NCI-H1930 (cell line): ENCODE results near the gene P2RY11.

Experiments
- DNase-seq, 2 experiments: peaks; one replicate each; lab custom pipeline; 2025; lab: John Stamatoyannopoulos, UW

P2RY11 gene

DNA sequence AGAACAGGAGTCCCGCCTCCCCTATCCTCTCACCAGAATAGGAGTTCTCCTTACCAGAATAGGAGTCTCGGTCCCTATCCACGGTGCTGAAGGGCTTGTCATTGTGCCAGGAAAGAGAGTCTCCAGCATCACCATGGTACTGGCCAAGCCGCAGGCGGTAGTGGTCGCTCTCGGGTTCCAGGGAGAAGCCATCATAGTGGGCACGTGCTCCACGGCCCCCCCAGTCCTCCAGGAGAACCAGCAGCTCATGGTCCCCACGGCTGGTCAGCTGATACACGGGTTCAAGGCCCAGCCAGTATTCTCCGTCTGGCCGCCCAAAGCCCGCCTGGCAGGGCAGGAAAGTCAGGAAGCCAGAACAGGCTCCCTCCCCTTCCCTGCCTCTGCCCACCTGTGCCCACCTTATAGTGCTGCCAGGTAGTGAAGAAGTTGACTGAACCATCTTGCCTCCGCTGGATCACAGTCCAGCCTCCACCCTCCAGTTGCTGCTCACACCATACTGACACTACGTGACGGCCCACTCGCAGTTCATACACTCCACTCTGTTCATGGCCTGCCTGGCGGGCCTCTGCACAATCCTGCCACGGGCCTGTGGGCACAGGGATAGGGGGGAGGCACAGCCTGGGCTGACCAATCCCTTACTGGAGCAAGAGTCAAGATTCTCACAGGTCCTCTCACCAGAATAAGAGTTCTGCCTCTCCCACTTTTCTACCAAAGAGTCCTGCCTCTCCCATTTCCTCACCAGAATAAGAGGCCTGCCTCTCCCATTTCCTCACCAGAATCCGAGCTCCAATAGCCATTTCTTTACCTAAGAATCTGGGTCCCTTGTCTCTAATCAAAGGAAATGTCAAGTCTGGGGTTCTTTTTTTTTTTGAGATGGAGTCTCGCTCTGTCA, 18.0 kb upstream of the P2RY11 start:
- no peak for DNase-seq

DNA sequence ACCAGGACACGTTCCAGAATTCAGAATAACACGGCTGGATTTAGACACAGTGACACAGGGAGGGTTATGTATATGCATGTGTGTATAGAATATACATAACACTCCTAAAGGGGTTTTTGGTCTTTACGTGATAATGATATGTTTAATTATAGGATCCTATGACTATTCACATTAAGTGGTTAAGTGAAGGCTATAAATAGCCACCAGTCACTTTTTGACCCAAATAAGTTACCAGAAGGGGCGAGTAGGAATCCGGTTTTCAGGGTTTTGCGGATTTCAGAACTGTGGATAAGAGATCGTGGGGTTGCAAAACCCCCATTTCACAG, 15.9 kb upstream of the P2RY11 start:
- DNase-seq = no peak

DNA sequence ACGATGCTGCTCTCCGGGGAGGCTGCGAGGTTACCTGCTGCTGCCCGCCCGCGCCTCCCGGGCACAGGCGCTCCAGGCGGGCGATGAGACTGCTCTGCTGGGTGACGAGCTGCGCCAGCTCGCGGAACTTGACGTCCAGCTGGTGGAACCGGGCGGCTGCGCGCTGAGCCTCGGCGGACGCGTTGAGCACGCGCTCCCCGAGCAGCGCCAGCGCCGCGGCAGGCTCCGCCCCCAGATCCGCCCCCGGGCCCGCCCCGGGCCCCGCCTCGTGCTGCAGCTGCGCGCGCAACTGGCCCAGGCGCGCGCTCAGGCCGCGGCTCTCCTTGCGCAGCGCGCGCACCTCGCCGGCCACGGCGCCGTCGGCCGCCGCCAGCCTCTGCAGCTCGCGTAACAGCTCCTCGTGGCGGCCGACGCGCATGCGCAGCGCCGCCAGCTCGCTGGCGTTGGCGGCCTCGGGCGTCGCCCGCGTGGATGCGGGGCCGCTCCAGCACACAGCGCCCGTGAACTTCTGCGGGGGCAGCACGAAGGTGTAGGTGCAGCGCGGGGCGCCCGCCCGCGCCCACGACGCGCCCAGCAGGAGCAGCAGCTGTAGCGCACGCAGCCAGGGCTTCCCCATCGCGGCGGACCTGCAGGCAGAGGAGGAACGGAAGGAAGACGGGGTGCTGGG, 15.4 kb upstream of the P2RY11 start:
- peak; percentile 64 to 87 for DNase-seq

DNA sequence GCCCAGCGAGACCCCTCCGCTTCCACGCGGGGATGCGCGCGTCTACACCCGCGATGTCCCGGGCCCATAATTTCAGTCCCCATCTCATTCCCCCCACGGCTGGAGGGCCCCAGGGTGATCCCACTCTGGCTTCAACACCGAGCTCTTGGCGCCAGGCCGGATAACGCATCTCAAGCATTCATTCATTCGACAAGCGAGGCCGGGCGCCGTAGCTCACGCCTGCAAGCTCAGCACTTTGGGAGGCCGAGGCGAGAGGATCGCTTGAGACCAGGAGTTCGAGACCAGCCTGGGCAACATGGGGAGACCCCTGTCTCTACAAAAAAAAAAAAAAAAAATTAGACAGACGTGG, 14.9 kb upstream of the P2RY11 start:
- no peak for DNase-seq

DNA sequence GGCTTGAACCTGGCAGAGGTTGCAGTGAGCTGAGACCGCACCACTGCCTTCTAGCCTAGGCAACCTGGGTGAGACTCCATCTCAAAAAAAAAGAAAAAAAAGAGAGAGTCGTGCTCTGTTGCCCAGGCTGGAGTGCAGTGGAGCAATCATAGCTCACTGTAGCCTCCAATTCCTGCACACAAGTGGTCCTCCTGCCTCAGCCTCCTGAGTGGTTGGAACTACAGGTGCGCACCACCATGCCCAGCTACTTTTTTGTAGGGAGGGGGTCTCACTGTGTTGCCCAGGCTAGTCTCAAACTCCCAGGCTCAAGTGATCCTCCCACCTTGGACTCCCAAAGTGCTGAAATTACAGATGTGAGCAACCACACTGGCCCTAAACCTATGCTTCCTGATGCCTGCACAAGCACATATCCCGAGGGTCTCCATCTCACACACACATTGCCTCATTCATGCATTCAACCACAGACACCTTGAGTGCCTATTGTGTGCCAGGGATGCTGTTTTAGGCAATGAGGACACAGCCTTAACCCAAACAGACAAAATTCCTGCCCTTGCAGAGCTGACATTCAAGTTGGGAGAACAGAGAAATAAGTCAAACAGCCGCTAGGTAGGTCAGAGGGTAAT, 11.2 kb upstream of the P2RY11 start:
- no peak for DNase-seq

DNA sequence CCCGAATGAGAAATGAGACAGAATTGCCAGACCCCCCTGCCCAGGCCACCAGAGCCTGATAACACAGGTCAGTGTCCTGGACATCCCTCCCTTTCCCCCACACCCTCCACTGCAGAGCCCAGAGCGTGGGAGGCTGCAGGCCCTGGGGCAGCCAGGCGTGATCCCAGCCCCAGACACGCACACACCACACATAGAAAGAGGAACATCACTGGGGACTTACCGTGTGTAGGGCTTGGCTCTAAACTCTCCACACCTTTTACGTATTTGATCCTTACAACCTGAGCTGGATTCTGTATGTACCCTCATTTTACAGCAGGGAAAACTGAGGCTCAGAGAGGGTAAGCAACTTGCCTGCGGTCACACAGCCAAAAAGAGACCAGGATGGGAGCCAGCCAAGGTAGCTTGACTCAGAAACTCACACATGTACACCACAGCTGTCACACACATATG, 8.7 kb upstream of the P2RY11 start:
- DNase-seq = no peak

DNA sequence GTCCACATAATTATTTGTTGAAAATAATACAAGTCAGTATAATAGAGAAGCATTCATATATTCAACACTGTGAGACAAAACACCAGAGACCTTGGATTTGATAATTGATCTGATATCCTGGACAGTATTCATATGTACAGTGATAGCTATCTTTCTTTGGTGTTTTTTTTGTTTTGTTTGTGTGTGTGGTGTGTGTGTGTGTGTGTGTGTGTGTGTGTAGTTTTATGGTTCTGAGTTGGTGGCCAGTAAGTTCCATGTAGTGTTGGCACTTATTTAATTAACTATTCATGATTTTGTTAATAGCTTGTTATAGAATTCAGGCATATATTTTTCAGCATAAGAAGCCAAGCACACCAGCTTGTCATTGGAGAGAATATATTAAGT, 7.4 kb upstream of the P2RY11 start:
- no peak for DNase-seq

DNA sequence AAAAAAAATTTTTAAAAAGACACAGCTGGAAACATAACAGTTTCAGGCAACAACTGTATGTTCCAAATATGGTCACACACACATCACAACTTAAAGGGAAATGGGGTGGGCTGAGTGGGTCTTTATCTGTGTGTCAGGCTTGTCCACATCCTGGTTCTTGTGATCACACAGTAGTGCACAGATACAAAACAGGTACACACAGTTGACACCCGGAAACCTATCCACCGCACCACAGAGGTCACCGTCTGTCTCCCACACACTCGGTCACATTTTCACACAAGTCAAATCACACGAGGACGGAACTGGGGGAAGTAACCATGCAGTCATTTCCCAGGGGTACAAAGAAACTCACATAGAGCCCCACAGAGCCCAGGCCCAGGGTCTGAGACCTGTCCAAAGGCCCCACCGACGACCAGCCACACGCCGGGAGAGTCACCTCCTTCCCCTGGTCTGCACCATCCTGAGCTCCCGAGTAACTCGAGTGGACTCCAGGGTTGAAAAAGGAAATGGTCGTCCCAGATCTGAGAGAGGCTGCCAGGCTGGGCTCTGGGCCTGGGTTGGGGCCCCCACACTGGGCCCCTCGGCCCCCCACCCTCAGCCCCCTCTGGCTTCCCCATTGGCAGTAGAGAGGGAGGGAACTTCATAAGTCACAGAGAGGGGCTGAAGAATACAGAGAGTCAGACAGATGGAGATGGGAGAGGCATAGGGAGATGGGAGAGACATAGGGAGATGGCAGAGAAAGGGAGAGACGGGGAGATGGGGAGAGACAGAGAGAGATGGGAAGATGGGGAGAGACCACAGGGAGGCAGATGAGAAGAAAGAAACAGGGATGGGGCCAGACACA, 6.6 kb upstream of the P2RY11 start:
- DNase-seq = no peak

DNA sequence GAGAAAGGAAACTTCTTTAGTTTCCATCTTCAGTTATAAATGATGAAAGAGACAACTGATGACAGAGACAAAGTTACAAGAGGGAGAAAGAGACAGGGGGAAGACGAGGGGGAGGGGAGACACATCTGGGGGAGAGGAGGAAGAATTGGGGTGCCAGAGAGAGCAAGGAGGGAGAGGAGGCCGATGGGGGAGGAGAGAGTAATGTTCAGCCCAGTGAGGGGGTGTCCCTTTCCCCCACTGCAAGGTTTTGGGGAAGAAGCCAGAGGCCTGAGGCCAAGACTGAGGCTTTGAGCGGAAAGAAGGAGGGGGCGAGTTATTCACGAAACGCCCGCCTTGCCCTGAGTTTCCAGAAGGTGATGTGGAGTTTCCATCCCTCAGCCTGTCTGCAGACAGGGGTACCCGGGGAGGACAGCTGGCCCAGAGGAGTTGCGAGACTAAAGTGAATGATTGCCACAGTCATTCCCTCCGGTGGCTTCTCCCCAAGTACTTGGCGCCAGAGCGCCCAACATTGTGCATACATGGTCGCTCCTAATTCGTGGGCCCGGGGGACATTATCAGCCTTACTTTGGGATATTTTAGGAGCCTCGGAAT, 5.9 kb upstream of the P2RY11 start:
- DNase-seq = no peak

DNA sequence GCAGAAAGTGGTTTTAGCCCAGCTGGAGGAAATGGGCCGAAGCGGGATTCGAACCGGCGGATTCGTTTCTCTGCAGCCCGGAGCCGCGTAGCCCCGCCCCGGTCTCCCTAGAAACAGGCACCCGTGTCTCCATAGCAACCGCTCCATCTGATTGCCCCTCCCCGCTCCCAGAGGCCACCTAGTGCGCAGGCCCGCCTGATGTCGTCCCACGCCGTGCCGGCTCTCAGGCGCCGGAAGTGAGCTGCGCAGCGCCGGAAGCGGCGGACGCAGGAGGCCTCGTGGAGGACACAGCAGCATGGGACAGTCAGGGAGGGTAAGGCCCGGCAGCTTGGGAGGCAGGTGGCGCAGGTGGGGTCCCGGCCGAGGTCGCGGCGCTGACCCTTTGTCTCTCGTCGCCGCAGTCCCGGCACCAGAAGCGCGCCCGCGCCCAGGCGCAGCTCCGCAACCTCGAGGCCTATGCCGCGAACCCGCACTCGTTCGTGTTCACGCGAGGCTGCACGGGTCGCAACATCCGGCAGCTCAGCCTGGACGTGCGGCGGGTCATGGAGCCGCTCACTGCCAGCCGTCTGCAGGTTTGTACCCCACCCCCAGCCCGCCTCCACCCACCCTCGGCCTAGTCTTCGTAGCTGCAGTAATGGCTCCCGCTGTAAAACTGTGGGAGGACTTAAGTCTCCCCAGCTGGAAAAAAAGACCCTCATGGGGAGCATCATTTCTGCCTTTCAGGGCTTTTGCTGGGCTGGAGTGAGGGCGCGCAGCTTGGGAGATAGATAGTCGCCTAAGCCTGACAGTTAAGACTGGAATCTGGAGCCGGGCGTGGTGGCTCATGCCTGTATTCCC, 5.2 kb upstream of the P2RY11 start, which contains the start of gene PPAN:
Gene PPAN, plus strand, starts transcription at position 263 of the 837 bp plus-strand sequence. Its CDS starts 33 bp downstream, at position 296.
- peak; percentile 93 to 97 for DNase-seq

DNA sequence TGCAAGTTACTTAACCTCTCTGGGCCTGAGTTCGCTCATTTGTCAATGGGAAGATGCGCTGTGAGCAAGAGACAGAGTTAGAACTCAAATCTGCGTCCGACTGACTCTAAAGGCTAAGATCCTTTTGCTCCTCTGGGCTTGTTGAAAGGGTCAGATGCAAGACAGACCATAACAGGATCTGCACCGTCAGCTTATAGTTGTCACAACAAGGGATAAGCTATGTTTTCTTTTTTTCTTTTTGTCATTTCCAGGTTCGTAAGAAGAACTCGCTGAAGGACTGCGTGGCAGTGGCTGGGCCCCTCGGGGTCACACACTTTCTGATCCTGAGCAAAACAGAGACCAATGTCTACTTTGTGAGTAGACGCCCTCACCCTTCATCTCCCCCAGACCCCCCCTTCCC, 4.2 kb upstream of the P2RY11 start:
- DNase-seq = no peak

DNA sequence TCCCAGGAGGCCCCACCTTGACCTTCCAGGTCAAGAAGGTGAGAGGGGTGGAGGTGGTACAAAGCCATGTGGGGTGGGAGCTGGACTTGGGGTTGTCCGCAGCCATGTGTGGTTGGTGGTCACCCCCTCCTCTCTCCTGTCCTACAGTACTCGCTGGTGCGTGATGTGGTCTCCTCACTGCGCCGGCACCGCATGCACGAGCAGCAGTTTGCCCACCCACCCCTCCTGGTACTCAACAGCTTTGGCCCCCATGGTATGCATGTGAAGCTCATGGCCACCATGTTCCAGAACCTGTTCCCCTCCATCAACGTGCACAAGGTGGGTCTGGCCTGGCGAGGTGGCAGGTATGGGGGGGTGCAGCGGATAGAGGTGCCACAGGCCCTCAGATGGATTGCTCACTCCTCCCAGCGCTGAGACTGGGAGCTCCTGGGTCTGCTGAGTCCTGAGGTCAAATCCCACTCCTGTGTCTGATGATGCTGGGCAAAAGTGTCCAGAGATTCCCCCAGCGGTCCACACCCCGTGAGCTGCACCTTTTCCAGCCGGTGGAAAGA, 3.6 kb upstream of the P2RY11 start:
- DNase-seq = no peak

DNA sequence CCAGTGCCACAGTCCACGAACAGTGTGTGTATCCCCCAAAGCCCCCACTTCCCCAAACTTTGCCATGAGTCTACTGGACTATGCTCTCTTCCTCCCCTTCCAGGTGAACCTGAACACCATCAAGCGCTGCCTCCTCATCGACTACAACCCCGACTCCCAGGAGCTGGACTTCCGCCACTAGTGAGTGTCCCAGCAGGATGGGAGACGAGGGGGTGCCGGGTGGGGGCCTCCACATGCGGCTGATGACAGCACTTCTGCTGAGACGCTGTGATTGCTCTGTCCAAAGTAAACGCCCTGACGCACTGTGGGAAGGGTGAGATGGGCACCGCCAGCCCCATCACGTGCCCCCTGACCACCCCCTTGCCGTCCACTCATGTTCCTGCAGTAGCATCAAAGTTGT, 2.0 kb upstream of the P2RY11 start:
- DNase-seq = no peak

DNA sequence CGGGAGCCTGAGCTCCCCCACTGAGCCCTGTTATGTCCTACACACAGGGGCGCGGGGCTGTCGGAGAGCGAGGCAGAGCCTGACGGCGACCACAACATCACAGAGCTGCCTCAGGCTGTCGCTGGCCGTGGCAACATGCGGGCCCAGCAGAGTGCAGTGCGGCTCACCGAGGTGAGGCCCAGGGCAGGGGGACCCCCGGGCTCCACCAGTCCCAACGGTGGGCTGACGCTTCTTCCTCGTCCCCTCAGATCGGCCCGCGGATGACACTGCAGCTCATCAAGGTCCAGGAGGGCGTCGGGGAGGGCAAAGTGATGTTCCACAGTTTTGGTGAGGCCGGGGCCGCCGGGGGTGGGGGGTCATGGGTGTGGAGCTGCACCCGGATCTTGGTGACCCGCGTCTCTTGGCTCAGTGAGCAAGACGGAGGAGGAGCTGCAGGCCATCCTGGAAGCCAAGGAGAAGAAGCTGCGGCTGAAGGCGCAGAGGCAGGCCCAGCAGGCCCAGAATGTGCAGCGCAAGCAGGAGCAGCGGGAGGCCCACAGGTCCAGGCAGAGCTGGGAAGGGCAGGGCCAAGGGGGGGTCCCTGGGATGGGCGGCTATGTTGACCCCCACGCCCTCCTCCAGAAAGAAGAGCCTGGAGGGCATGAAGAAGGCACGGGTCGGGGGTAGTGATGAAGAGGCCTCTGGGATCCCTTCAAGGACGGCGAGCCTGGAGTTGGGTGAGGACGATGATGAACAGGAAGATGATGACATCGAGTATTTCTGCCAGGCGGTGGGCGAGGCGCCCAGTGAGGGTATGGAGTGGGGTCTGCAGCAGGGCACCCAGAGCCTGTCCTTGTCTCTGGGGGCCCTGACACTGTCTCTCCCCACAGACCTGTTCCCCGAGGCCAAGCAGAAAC, 1.2 kb upstream of the P2RY11 start:
- DNase-seq = no peak

DNA sequence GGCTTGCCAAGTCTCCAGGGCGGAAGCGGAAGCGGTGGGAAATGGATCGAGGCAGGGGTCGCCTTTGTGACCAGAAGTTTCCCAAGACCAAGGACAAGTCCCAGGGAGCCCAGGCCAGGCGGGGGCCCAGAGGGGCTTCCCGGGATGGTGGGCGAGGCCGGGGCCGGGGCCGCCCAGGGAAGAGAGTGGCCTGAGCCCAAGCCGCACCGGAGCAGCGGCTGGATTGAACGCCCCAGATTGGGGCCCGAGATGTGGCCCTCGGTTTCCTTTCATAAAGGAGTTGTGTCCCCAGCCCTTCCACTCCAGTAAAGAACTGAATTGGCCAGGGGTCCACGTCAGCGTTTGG, 548 bp upstream of the P2RY11 start:
- no peak for DNase-seq

DNA sequence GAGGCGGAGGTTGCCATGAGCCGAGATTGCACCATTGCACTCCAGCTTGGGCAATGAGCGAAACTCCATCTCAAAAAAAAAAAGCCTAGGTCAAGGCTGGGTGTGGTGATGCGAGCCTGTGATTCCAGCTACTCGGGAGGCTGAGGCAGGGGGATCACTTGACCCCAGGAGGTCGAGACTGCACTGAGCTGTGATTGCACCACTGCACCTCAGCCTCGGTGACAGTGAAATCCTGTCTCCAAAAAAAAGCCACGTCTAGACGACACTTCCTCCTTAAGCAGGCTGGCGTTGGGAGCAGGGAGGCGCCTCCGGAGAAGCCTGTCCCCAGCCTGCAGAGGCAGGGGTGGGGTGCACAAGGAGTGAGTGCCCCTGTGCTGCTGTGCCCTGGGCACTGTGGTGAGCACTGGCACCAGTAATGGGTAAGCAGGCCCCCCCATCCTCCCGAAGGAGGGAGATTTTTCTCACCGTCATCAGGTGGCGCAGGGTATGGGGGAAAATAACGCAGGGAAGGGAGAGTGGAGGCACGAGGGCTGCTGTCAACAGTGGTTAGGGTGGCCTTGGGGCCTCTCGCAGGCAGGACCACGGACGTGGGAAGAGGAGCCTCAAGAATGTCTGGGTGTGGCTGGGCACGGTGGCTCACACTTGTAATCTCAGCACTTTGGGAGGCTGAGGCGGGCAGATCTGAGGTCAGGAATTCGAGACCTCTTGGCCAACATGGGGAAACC, 706 bp downstream of the P2RY11 start:
- no peak for DNase-seq

DNA sequence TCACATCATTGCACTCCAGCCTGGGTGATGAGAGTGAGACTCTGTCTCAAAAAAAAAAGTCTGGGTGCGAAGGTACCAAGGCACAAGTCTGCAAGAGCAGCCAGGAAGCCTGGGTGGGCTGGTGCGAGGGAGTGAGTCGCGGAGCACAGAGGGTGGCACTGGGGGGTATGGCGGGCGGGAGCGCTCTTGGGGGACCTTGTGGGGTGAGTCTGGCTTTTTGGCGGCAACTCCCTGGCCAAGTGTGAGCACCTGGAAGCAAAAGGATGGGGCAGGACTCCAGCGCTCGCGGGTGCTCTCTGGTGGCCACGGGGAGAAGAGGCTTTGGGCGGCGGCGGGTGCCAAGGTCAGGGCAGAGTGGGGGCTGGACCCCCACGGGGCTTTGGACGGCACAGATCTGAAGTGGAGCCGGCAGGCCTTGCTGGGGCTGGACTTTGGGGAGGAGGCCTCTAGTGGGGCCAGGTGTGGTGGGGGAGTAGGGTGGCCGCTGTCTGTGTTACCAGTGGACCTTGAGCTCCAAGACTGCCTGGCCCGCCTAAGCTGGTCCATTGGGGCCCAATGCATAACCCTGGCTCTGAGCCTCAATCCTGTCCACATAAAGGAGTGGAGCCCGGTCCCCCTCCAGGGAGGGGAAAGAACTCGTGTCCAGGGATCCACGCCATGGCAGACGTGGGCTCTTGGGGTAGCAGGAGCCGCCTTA, 1.6 kb downstream of the P2RY11 start:
- no peak for DNase-seq

DNA sequence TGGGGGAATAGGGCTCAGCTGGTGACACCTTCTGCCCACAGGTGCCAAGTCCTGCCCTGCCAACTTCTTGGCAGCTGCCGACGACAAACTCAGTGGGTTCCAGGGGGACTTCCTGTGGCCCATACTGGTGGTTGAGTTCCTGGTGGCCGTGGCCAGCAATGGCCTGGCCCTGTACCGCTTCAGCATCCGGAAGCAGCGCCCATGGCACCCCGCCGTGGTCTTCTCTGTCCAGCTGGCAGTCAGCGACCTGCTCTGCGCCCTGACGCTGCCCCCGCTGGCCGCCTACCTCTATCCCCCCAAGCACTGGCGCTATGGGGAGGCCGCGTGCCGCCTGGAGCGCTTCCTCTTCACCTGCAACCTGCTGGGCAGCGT, 2.1 kb downstream of the P2RY11 start:
- DNase-seq = no peak
